B cell (primary cell): Measurements from ENCODE around the gene MAPK4.
"Not testable (repeated sequence)": the region's sequence is repeated elsewhere in the genome, so short reads cannot be mapped to it uniquely, and the experiment has no call there.

ENCODE experiments used
- CTCF ChIP-seq: fragments of 200-600 bp; IDR thresholded peaks from one replicate; pipeline ENCODE4 v1.8.0; 2022; ENCODE audit warnings: antibody characterized with exemption, mild to moderate bottlenecking
- EZH2 ChIP-seq: IDR thresholded peaks from 2 replicates; pipeline ENCODE4 v1.6.1; 2012; ENCODE audit warnings: borderline replicate concordance, low read depth, mild to moderate bottlenecking, moderate library complexity, low read length; ENCODE audit not compliant: insufficient read depth, poor library complexity, severe bottlenecking

- TF ChIP-seq CTCF, EZH2: not testable (repeated sequence)
Observed at GRCh38 chr18:50517277-50517676, 42.6 kb upstream of the MAPK4 start.
